ENCODE results near the gene AANAT.

The AANAT gene

GRCh38 chr17:76432712-76433336, 34.6 kb upstream of the AANAT start:
- no peak overlapping the region for H3K4me3 ChIP-seq (ENCODE audit: low read length)
- no peaks in the 10 kb centered on the region for H3K27me3 ChIP-seq (ENCODE audit: control insufficient read depth, insufficient read depth, low read length)
- no peaks in the 10 kb centered on the region for H3K36me3 ChIP-seq (ENCODE audit: control insufficient read depth, low read depth, low read length)
- H3K9ac ChIP-seq (ENCODE audit: low read length), result no peak overlapping the region
- H3K27ac ChIP-seq (ENCODE audit: low read length), result no peak overlapping the region
- H3K4me1 ChIP-seq (ENCODE audit: control insufficient read depth, low read depth, low read length), result peaks cover 14% of the 10 kb centered on the region
- no peaks in the 10 kb centered on the region for H3K9me3 ChIP-seq (ENCODE audit: control insufficient read depth, low read depth, low read length)

- no peak overlapping the region for H3K4me3 ChIP-seq (ENCODE audit: low read length)
These were observed 33.7 kb upstream of the AANAT start for GRCh38 chr17:76433693-76434092.

GRCh38 chr17:76434870-76435269, 32.5 kb upstream of the AANAT start:
- H3K4me1 ChIP-seq (ENCODE audit: control insufficient read depth, low read depth, low read length), result peaks cover 20% of the 10 kb centered on the region
- H3K36me3 ChIP-seq (ENCODE audit: control insufficient read depth, low read depth, low read length), result no peaks in the 10 kb centered on the region
- no peaks in the 10 kb centered on the region for H3K9me3 ChIP-seq (ENCODE audit: control insufficient read depth, low read depth, low read length)
- no peak overlapping the region for H3K4me3 ChIP-seq (ENCODE audit: low read length)
- no peak overlapping the region for H3K9ac ChIP-seq (ENCODE audit: low read length)
- no peaks in the 10 kb centered on the region for H3K27me3 ChIP-seq (ENCODE audit: control insufficient read depth, insufficient read depth, low read length)
- no peak overlapping the region for H3K27ac ChIP-seq (ENCODE audit: low read length)

More at GRCh38 chr17:76433693-76434092, 33.7 kb upstream of the AANAT start:
- Histone ChIP-seq H3K36me3 (ENCODE audit: control insufficient read depth, low read depth, low read length) (no peaks in the 10 kb centered on the region), H3K27me3 (ENCODE audit: control insufficient read depth, insufficient read depth, low read length) (no peaks in the 10 kb centered on the region), H3K27ac (ENCODE audit: low read length) (no peak overlapping the region), H3K9me3 (ENCODE audit: control insufficient read depth, low read depth, low read length) (no peaks in the 10 kb centered on the region), H3K4me1 (ENCODE audit: control insufficient read depth, low read depth, low read length) (peaks cover 14% of the 10 kb centered on the region), H3K9ac (ENCODE audit: low read length) (no peak overlapping the region)

- no peak overlapping the region for H3K27ac ChIP-seq (ENCODE audit: low read length)
- no peaks in the 10 kb centered on the region for H3K36me3 ChIP-seq (ENCODE audit: control insufficient read depth, low read depth, low read length)
- no peak overlapping the region for H3K4me3 ChIP-seq (ENCODE audit: low read length)
- peaks cover 21% of the 10 kb centered on the region for H3K4me1 ChIP-seq (ENCODE audit: control insufficient read depth, low read depth, low read length)
- no peaks in the 10 kb centered on the region for H3K9me3 ChIP-seq (ENCODE audit: control insufficient read depth, low read depth, low read length)
- no peaks in the 10 kb centered on the region for H3K27me3 ChIP-seq (ENCODE audit: control insufficient read depth, insufficient read depth, low read length)
- H3K9ac ChIP-seq (ENCODE audit: low read length), result no peak overlapping the region
These were observed 31.7 kb upstream of the AANAT start for GRCh38 chr17:76435751-76436150.

- H3K27ac ChIP-seq (ENCODE audit: low read length), result no peak overlapping the region
- H3K4me1 ChIP-seq (ENCODE audit: control insufficient read depth, low read depth, low read length), result peaks cover 30% of the 10 kb centered on the region
These were observed 29.7 kb upstream of the AANAT start for GRCh38 chr17:76437467-76438402.

GRCh38 chr17:76438906-76439305, 28.5 kb upstream of the AANAT start:
- H3K9me3 ChIP-seq (ENCODE audit: control insufficient read depth, low read depth, low read length), result no peaks in the 10 kb centered on the region
- H3K27ac ChIP-seq (ENCODE audit: low read length), result no peak overlapping the region
- H3K4me1 ChIP-seq (ENCODE audit: control insufficient read depth, low read depth, low read length), result peaks cover 36% of the 10 kb centered on the region
- H3K9ac ChIP-seq (ENCODE audit: low read length), result no peak overlapping the region
- no peaks in the 10 kb centered on the region for H3K36me3 ChIP-seq (ENCODE audit: control insufficient read depth, low read depth, low read length)
- H3K27me3 ChIP-seq (ENCODE audit: control insufficient read depth, insufficient read depth, low read length), result no peaks in the 10 kb centered on the region
- no peak overlapping the region for H3K4me3 ChIP-seq (ENCODE audit: low read length)

More at GRCh38 chr17:76437467-76438402, 29.7 kb upstream of the AANAT start:
- Histone ChIP-seq H3K27me3 (ENCODE audit: control insufficient read depth, insufficient read depth, low read length) (no peaks in the 10 kb centered on the region), H3K4me3 (ENCODE audit: low read length) (no peak overlapping the region), H3K36me3 (ENCODE audit: control insufficient read depth, low read depth, low read length) (no peaks in the 10 kb centered on the region), H3K9me3 (ENCODE audit: control insufficient read depth, low read depth, low read length) (no peaks in the 10 kb centered on the region), H3K9ac (ENCODE audit: low read length) (no peak overlapping the region)

GRCh38 chr17:76439314-76439928, 28.0 kb upstream of the AANAT start:
- Histone ChIP-seq H3K36me3 (ENCODE audit: control insufficient read depth, low read depth, low read length) (no peaks in the 10 kb centered on the region), H3K9ac (ENCODE audit: low read length) (no peak overlapping the region), H3K4me1 (ENCODE audit: control insufficient read depth, low read depth, low read length) (peaks cover 40% of the 10 kb centered on the region), H3K27ac (ENCODE audit: low read length) (no peak overlapping the region), H3K9me3 (ENCODE audit: control insufficient read depth, low read depth, low read length) (no peaks in the 10 kb centered on the region), H3K27me3 (ENCODE audit: control insufficient read depth, insufficient read depth, low read length) (no peaks in the 10 kb centered on the region), H3K4me3 (ENCODE audit: low read length) (no peak overlapping the region)

GRCh38 chr17:76440751-76441362, 26.5 kb upstream of the AANAT start:
- Histone ChIP-seq H3K9me3 (ENCODE audit: control insufficient read depth, low read depth, low read length) (no peaks in the 10 kb centered on the region), H3K4me1 (ENCODE audit: control insufficient read depth, low read depth, low read length) (peaks cover 54% of the 10 kb centered on the region), H3K27me3 (ENCODE audit: control insufficient read depth, insufficient read depth, low read length) (no peaks in the 10 kb centered on the region), H3K36me3 (ENCODE audit: control insufficient read depth, low read depth, low read length) (no peaks in the 10 kb centered on the region), H3K4me3 (ENCODE audit: low read length) (no peak overlapping the region), H3K9ac (ENCODE audit: low read length) (no peak overlapping the region), H3K27ac (ENCODE audit: low read length) (peak overlapping the region; percentile 2)

- Histone ChIP-seq H3K9me3 (ENCODE audit: control insufficient read depth, low read depth, low read length) (no peaks in the 10 kb centered on the region), H3K4me3 (ENCODE audit: low read length) (no peak overlapping the region), H3K4me1 (ENCODE audit: control insufficient read depth, low read depth, low read length) (peaks cover 64% of the 10 kb centered on the region), H3K27ac (ENCODE audit: low read length) (no peak overlapping the region), H3K9ac (ENCODE audit: low read length) (no peak overlapping the region), H3K36me3 (ENCODE audit: control insufficient read depth, low read depth, low read length) (no peaks in the 10 kb centered on the region), H3K27me3 (ENCODE audit: control insufficient read depth, insufficient read depth, low read length) (no peaks in the 10 kb centered on the region)
These were observed 25.6 kb upstream of the AANAT start for GRCh38 chr17:76441686-76442340.

- Histone ChIP-seq H3K4me1 (ENCODE audit: control insufficient read depth, low read depth, low read length) (peaks cover 72% of the 10 kb centered on the region), H3K9me3 (ENCODE audit: control insufficient read depth, low read depth, low read length) (no peaks in the 10 kb centered on the region), H3K9ac (ENCODE audit: low read length) (no peak overlapping the region), H3K36me3 (ENCODE audit: control insufficient read depth, low read depth, low read length) (no peaks in the 10 kb centered on the region), H3K27me3 (ENCODE audit: control insufficient read depth, insufficient read depth, low read length) (no peaks in the 10 kb centered on the region), H3K27ac (ENCODE audit: low read length) (no peak overlapping the region), H3K4me3 (ENCODE audit: low read length) (no peak overlapping the region)
These were observed 24.8 kb upstream of the AANAT start for GRCh38 chr17:76442341-76443338.
